HG02884 (cell line): ENCODE results near the gene SNAP47.

Experiments used
- ATAC-seq: cut with Tn5 transposase; IDR thresholded peaks from one replicate; pipeline ENCODE4 v1.9.1; 2021; ENCODE audit warnings: mild to moderate bottlenecking, moderate library complexity; ENCODE audit not compliant: unreplicated experiment

The SNAP47 gene

DNA sequence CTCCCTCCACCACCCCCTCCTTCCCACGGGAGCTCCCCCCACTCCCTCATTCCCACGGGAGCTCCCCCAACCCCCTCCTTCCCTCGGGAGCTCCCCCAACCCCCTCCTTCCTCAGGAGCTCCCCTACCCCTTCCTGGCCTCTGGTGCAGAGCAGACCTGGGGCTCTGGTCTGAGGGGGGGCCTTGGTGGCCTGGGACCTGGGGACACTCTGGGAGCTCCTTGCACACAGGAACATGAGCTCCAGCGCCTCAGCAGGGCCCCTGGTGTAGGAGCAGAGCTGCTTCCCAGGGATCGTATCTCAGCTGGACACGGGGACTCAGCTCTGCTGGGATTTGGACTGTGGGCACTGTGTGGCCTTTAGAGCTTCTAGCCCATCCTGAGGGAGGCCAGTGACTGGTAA, 60.5 kb downstream of the SNAP47 start:
- ATAC-seq: no peak

DNA sequence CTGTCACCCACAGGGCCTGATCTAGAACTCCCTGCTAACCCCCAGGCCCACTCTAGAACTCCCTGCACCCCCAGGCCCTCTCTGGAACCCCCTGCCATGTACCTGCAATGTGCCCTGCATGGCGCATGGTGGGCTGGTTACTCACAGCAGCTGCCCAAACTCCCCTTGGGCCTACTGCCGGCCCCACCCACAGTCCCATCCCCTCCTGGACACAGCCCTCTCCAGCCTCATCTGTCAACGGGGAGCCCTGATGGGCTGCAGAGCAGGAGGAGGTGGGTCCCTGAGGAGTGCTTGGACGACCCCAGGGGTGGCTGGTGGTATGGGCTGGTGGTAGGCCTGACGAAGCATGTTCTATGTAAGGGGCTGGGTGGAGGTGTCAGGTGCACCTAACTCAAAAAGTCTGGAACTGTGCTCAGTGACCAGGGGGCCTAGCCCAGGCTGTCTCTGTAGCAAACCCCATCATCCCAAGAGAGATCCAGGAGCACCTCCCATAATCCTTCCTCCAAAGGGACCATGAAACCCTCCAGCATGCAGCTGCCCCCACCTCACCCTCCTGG, 61.2 kb downstream of the SNAP47 start:
- ATAC-seq: no peak

- ATAC-seq: no peak
Measured at GRCh38 chr1:227797144-227797543, 61.9 kb downstream of the SNAP47 start.

DNA sequence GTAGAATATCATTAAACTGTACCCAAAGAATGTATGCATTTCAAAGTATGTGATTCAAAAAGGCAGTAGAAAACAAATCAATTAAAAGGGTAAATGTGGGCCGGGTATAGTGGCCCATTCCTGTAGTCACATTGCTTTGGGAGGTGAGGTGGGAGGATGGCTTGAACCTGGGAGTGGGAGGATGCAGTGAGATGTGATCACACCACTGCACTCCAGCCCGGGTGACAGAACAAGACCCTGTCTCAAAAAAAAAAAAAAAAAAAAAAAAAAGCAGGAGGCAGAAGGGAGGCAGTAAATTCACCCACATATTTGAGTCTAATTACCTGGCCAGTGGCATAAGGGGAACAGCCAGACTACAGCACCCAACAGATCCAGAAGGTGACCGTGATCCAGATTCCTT, 62.4 kb downstream of the SNAP47 start:
- ATAC-seq: no peak

DNA sequence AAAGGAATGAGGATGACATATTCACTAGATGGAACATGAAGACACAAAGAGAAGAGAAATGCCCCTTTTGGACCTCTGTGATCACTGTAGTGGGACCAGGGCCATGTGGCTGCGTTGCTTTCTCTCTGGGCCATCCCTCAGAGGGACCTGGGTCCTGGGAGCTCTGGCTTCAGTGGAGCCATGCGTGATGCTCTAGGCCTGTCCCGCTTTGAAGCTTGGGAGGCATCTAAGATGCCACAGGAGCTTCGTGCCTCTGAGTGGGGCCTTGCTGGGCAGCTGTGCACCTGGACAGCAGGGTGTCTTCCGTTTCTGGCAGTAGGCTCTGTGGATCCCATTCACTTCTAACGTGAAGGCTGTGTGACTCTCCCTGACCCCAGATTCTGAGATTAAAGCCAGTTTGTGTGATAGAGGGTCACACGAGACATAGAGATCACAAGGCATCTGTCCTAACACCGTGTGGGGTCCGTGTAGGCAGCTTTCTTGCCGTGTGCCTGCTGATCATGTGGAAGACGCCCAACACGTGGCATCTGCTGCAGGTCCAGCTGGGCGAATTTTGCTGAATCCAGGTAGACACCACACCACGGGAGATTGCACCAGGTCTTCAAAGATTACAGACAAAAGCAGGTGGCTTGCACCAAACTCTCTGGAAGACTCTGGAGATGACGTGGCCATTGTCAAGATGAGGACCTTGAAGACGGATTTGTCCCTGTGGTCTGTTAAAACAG, 63.0 kb downstream of the SNAP47 start:
- ATAC-seq: no peak

GRCh38 chr1:227799756-227800155, 64.5 kb downstream of the SNAP47 start:
- no peak for ATAC-seq

- no peak for ATAC-seq
Measured at GRCh38 chr1:227803933-227804332, 68.7 kb downstream of the SNAP47 start.

DNA sequence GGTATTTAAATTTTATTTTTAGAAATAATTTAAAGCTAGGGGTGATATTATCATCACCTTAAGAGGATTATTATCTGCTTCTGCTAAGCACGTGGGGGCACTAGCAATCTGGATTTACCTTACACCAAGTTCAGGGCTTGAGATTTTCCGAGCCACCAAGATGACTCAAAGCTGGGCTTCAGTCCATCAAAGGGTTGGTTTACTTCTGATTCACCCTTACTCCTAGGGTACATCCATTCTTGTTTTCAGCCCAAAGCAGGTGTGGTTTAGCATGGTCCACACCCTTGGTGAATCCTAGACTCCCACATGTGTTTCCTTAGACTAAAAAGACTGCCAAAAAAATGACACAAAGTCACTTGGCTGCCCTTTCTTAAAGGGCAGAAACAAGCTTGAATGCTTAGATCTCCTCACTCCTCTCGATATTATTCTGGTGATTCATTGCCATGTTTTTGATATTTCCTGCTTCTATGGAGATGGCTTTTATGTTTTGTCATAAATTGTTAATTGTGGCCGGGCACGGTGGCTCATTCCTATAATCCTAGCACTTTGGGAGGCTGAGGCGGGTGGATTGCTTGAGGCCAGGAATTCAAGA, 70.5 kb downstream of the SNAP47 start:
- ATAC-seq: no peak

- ATAC-seq: no peak
Measured at GRCh38 chr1:227808566-227808965, 73.3 kb downstream of the SNAP47 start.

DNA sequence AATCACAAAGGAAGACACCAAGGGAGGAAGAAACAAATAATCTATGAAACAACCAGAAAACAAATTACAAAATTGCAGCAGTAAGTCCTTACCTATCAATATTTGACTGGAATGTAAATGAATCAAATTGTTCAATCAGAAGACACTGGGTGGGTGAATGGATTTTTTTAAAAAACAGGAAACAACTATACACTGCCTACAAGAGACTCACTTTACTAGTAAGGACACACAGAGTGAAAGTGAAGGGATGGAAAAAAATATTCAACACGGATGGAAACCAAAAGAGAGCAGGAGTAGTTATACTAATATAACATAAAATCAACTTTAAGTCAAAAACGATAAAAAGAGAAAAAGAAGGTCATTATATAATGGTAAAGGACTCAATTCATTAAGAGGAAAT, 73.8 kb downstream of the SNAP47 start:
- no peak for ATAC-seq

DNA sequence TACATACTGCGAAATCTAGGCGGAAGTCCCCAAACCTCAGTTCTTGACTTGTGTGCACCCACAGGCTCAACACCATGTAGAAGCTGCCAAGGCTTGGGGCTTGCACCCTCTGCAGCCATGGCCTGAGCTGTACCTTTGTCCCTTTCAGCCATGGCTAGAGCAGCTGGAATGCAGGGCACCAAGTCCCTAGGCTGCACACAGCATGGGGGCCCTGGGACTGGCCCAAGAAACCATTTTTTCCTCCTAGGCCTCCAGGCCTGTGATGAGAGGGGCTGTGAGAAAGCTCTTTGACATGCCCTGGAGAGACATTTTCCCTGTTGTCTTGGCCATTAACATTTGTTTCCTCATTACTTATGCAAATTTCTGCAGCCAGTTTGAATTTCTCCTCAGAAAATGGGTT, 78.7 kb downstream of the SNAP47 start:
- ATAC-seq: no peak

DNA sequence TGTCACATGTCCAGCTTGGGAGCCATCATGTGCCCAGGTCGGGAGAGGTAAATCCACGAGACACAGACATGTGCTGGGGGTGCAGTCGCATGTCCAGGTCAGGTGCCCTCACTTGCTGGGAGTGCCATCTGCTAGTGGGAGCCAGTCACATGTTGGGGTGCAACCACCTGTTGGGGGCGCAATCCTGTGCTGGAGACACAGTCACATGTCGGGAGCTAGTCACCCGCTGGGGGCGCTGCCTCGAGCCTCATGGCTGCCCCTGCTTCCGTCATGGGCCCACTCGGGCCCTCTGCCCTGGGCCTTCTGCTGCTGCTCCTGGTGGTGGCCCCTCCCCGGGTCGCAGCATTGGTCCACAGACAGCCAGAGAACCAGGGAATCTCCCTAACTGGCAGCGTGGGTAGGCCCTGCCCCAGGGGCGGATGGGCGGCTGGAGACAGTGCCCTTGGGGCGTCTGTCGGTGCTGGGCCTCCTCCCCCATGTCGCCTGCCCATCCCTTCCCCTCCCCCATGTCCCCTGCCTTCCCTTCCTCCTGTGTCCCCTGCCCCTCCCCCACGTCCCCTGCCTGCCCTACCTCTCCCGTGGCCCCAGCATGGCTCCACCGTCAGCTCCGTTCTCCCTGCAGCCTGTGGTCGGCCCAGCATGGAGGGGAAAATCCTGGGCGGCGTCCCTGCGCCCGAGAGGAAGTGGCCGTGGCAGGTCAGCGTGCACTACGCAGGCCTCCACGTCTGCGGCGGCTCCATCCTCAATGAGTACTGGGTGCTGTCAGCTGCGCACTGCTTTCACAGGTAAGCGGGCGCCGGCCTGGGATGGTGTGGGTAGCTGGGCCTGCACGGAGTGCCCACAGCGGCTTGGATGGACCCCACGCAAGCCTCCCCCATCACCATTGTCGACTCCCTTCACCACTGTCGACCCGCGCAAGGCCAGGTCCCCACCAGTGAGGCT, 80.5 kb downstream of the SNAP47 start, which contains the start of gene PRSS38:
PRSS38 (plus strand) TSS at position 208 of the 942 bp plus-strand sequence; CDS start at position 250, 42 bp downstream.
- no peak for ATAC-seq

DNA sequence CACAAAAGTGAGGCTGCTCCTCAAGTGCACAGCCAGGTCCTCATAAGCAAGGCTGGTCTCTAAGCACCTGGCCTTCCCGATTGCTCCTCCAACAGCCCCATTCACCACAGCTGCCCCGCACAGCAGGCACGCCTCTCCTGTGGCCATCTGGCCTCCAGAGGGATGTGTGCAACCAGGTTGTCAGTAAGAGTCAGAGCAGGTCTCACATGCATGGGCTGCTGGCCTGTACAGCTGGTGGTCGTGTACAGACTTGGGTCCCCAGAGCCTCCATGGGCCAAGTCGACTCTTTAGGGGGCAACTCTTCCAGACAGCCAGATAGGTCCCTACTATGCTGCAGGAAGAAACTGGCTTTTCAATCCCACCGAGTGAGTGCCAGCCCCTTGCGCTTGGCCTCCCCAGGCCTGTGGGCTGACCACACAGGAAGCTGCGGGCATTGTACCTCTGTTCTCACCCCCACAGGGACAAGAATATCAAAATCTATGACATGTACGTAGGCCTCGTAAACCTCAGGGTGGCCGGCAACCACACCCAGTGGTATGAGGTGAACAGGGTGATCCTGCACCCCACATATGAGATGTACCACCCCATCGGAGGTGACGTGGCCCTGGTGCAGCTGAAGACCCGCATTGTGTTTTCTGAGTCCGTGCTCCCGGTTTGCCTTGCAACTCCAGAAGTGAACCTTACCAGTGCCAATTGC, 81.7 kb downstream of the SNAP47 start:
- ATAC-seq: no peak

GRCh38 chr1:227823537-227823936, 88.3 kb downstream of the SNAP47 start:
- ATAC-seq: no peak

- no peak for ATAC-seq
Measured at GRCh38 chr1:227824204-227824603, 89.0 kb downstream of the SNAP47 start.

DNA sequence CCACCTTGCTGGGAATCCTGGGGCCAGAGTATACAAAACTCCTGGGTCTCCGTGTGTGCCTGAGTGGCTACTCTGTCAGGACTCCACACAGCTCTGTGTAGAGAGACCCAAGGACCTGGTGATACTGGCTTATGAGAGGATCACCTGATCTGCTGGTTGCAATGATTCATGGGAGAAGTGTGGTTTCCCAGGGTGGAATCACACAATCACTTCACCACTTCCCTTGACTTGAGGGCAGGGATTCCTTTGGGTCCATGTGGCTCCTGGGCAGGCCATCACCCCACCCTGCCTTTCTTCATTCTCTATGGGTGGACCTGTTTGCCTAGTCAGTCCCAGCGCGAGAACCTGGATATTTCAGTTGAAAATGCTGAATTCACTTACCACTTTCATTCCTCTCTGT, 93.6 kb downstream of the SNAP47 start:
- no peak for ATAC-seq
